AG04449 (cell line): ENCODE results near the gene NDUFS8.

Experiments used
- CTCF ChIA-PET: fragments of 350-600 bp; formaldehyde crosslinking; extraction: SDS; loops from one replicate; lab custom pipeline; 2021; ENCODE audit warnings: antibody characterized with exemption; lab: Yijun Ruan, JAX
- POLR2A ChIA-PET: fragments of 400-600, 350-600 bp; formaldehyde crosslinking; extraction: SDS; loops from one replicate; lab custom pipeline; 2020; ENCODE audit warnings: antibody characterized with exemption, inconsistent platforms; lab: Yijun Ruan, JAX
- DNase-seq: peaks from one replicate; pipeline ENCODE4 v3.0.0-alpha.2; 2010; ENCODE audit warnings: low read depth, low spot score
- H3K4me3 ChIP-seq: 2 replicates; pipeline ENCODE4 v1.5.1; 2011; ENCODE audit warnings: low read depth, mild to moderate bottlenecking, control low read depth, low read length
- TF ChIP-seq, protein P1 (sequence below): IDR thresholded peaks from one replicate; pipeline ENCODE4 v1.5.1; 2011; ENCODE audit warnings: mild to moderate bottlenecking, moderate library complexity, low read length, control low read depth, inconsistent platforms; ENCODE audit not compliant: insufficient read depth; ENCODE audit errors: missing control alignments

Gene NDUFS8

GRCh38 chr11:68006606-68007166, 23.8 kb upstream of the NDUFS8 start:
- TF ChIP-seq, protein P1, sequence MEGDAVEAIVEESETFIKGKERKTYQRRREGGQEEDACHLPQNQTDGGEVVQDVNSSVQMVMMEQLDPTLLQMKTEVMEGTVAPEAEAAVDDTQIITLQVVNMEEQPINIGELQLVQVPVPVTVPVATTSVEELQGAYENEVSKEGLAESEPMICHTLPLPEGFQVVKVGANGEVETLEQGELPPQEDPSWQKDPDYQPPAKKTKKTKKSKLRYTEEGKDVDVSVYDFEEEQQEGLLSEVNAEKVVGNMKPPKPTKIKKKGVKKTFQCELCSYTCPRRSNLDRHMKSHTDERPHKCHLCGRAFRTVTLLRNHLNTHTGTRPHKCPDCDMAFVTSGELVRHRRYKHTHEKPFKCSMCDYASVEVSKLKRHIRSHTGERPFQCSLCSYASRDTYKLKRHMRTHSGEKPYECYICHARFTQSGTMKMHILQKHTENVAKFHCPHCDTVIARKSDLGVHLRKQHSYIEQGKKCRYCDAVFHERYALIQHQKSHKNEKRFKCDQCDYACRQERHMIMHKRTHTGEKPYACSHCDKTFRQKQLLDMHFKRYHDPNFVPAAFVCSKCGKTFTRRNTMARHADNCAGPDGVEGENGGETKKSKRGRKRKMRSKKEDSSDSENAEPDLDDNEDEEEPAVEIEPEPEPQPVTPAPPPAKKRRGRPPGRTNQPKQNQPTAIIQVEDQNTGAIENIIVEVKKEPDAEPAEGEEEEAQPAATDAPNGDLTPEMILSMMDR = no peak
- CTCF ChIA-PET = interaction anchor here (1.0 to 4.1 kb wide), 2 partner anchors 16 to 200 kb away, joined by 4 to 21 read pairs; no protein-coding TSS in a partner anchor
- H3K4me3 ChIP-seq = no peak overlapping the region
- POLR2A ChIA-PET = no interaction called here
- DNase-seq = no peak

DNA sequence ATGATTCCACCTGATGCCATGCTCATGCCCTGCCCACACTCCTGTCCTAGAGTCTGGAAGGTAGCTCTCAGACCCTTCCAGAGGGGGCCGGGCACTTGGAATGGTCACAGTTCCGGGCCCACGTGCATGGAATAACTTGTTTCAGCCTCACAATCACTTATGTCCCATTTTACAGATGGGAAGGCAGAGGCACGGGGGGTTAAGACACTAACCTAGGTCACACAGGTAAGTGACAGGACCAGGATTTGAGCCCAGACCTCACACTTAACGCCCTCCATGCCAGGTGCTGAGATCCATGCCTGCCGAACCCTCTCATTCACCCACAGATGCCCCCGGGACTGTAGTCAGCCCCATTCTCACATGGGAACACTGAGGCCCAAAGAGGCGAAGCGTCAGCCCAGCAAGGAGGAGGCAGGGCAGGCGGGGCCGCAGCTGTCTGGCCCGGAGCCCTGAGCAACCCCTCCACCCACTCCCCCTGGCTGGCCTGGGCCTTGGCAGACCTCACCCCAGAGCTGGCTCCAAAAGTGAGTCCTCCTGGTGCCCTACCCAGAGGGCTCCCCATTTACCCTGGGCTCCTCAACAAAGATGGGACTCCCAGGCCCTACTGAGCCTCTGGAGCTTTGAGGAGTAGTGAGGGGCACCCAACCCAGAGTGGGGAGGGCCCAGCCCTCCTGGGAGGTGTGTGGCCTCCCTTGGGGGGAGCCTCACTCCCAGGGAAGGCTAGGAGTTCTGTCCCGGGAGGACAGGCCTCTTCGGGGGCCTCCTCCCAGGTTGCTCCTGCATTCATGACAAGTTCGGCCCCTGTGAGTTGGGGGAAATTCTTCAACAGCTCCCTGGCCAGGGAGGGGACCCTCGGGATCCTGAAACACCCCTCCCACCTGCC, 22.7 kb upstream of the NDUFS8 start:
- CTCF ChIA-PET = interaction anchor here (1.0 to 4.1 kb wide), 4 partner anchors 14 to 203 kb away, joined by 4 to 42 read pairs (median 12); no protein-coding TSS in a partner anchor

DNA sequence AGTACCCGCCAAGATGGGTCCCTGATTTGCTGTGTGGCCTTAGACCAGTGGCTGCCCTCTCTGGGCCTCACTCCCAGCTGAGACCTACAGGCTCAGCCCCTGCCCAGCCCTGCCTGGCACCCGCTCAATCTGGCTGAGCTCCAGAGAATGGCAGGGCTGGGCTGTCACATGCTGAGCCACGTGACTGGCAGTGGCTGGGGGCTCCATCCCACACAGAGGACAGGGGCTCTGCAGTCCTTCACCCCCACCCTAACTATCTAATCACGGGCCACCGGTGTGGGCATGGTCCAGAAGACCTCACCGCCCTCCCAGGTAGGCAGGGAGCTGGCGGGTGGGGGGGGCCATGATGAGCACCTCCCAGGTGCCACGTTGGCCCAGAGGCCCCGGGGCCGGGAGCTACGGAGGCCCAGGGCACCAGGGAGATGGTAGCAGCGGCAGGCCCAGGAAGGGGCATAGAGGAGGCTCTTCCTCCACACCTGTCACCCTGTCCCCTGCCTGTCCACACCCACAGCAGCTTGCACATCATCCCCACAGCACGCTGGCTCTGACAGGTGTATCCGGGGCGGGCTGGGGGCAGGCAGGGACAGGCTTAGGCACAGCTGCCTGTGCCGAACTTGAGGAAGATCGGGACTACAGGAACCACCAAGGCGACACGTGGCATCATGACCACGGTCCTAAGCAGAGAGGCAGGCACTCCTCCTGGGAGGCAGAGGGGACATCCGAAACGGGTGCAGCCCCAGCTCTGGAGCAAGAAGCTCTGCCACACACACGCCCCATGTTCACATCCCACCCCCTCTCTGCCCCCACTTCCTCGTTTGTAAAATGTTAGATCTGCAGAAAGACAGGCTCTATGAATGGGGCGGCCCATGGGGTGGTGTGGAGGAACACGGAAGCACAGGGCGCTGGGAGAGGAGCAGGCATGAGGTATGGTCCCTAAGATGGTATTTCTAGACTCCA, 21.8 kb upstream of the NDUFS8 start:
- POLR2A ChIA-PET = no interaction called here
- H3K4me3 ChIP-seq = no peak overlapping the region
- CTCF ChIA-PET = interaction anchor here (0.6 to 4.1 kb wide), 11 partner anchors 13 to 202 kb away, joined by 3 to 42 read pairs (median 3); partner anchors contain the start of gene NDUFS8
- TF ChIP-seq, protein P1 = no peak
- DNase-seq = no peak

More for the DNA sequence above, 22.7 kb upstream of the NDUFS8 start:
- DNase-seq = no peak
- no peak overlapping the region for H3K4me3 ChIP-seq
- TF ChIP-seq, protein P1 = no peak
- POLR2A ChIA-PET = no interaction called here

DNA sequence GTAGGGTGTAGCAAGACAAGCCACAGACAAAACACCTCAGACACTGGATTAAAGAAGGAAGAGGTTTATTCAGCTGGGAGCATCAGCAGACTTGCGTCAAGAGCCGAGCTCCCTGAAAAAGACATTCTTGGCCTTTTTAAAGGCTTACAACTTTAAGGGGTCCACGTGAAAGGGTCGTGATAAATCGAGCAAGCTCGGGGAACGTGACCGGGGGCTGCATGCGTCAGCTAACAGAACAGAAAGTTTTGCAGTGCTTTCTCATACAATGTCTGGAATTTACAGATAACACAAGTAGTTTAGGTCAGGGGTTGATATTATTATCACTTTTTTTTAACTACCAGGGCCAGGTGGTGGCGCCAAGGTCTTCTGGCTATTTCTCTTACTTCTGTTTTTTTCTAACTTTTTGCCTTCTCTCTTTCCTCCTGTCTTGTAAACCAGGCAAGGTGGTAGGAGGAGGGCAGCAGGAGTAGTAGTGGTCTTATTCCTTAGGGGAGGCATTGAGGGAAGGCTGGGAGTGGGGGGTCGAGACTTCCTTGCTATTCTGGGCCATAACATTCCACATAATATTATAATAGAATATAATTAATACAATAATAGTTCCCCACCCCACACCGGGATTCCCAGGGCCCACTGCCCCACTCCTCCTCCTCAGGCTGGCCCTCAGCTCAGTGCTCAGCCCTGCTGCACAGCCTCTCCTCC, 20.9 kb upstream of the NDUFS8 start:
- CTCF ChIA-PET = interaction anchor here (0.6 to 4.1 kb wide), 12 partner anchors 12 to 201 kb away, joined by 3 to 42 read pairs (median 3); partner anchors contain the start of gene NDUFS8
- no peak for DNase-seq
- TF ChIP-seq, protein P1 = peak; percentile 24
- H3K4me3 ChIP-seq = peak overlapping the region; percentile 64
- POLR2A ChIA-PET = interaction anchor here (0.6 to 2.1 kb wide), 5 partner anchors 28 to 63 kb away, joined by 3 to 9 read pairs (median 5); partner anchors contain the start of gene TCIRG1
